Measurements from ENCODE around the gene FBL.

FBL gene

GRCh38 chr19:39842693-39843435, 3.3 kb downstream of the FBL start:
- no peak for DNase-seq

- no peak for DNase-seq
These were observed 5.1 kb downstream of the FBL start for GRCh38 chr19:39841041-39841440.

GRCh38 chr19:39840492-39840891, 5.7 kb downstream of the FBL start:
- no peak for DNase-seq

GRCh38 chr19:39839678-39840327, 6.4 kb downstream of the FBL start:
- no peak for DNase-seq

- no peak for DNase-seq
These were observed 7.6 kb downstream of the FBL start for GRCh38 chr19:39838569-39838968.

GRCh38 chr19:39837978-39838377, 8.2 kb downstream of the FBL start:
- DNase-seq: no peak

GRCh38 chr19:39834287-39834841, 11.8 kb downstream of the FBL start:
- no peak for DNase-seq

GRCh38 chr19:39833464-39834286, 12.5 kb downstream of the FBL start, which contains the start of gene DYRK1B:
Gene DYRK1B (minus strand): TSS chr19:39834162. CDS start chr19:39831867, 2,295 bp downstream.
- DNase-seq: peak; percentile 96 to 98

- DNase-seq: no peak
These were observed 13.1 kb downstream of the FBL start for GRCh38 chr19:39833160-39833463.

GRCh38 chr19:39832341-39833083, 13.7 kb downstream of the FBL start:
- DNase-seq: no peak

GRCh38 chr19:39831679-39832078, 14.5 kb downstream of the FBL start:
- DNase-seq: no peak

GRCh38 chr19:39830847-39831246, 15.3 kb downstream of the FBL start:
- DNase-seq: no peak

- DNase-seq: no peak
These were observed 15.8 kb downstream of the FBL start for GRCh38 chr19:39830406-39830805.

GRCh38 chr19:39829702-39830275, 16.4 kb downstream of the FBL start:
- DNase-seq: no peak

- DNase-seq: peak in 1 of 2 donors; percentile 22
These were observed 17.5 kb downstream of the FBL start for GRCh38 chr19:39828654-39829032.

GRCh38 chr19:39828015-39828653, 18.0 kb downstream of the FBL start:
- no peak for DNase-seq

- DNase-seq: no peak
These were observed 19.0 kb downstream of the FBL start for GRCh38 chr19:39827216-39827615.

- no peak for DNase-seq
These were observed 19.8 kb downstream of the FBL start for GRCh38 chr19:39826311-39826945.

GRCh38 chr19:39825531-39826076, 20.6 kb downstream of the FBL start:
- DNase-seq: no peak

GRCh38 chr19:39825093-39825463, 21.1 kb downstream of the FBL start:
- no peak for DNase-seq

Data from inflammatory macrophage (primary cell).